ENCODE results near the gene SEL1L3.

The SEL1L3 gene

GRCh38 chr4:25816591-25817058, 46.2 kb downstream of the SEL1L3 start:
- DNase-seq (ENCODE audit: low read depth), result no peak

- no peak for DNase-seq (ENCODE audit: low read depth)
Observed at GRCh38 chr4:25815586-25815985, 47.2 kb downstream of the SEL1L3 start.

- no peak for DNase-seq (ENCODE audit: low read depth)
Observed at GRCh38 chr4:25814301-25815136, 48.3 kb downstream of the SEL1L3 start.

GRCh38 chr4:25813448-25814106, 49.2 kb downstream of the SEL1L3 start:
- no peak for DNase-seq (ENCODE audit: low read depth)

- DNase-seq (ENCODE audit: low read depth), result no peak
Observed at GRCh38 chr4:25811841-25812240, 50.9 kb downstream of the SEL1L3 start.

- DNase-seq (ENCODE audit: low read depth), result no peak
Observed at GRCh38 chr4:25811374-25811690, 51.5 kb downstream of the SEL1L3 start.

- no peak for DNase-seq (ENCODE audit: low read depth)
Observed at GRCh38 chr4:25810461-25811373, 52.1 kb downstream of the SEL1L3 start.

- DNase-seq (ENCODE audit: low read depth), result no peak
Observed at GRCh38 chr4:25809996-25810395, 52.8 kb downstream of the SEL1L3 start.

GRCh38 chr4:25807102-25807728, 55.6 kb downstream of the SEL1L3 start:
- DNase-seq (ENCODE audit: low read depth), result no peak

GRCh38 chr4:25805255-25805860, 57.4 kb downstream of the SEL1L3 start:
- no peak for DNase-seq (ENCODE audit: low read depth)

GRCh38 chr4:25803720-25804225, 59.0 kb downstream of the SEL1L3 start:
- no peak for DNase-seq (ENCODE audit: low read depth)

GRCh38 chr4:25801594-25801993, 61.2 kb downstream of the SEL1L3 start:
- DNase-seq (ENCODE audit: low read depth), result no peak

GRCh38 chr4:25800245-25800644, 62.5 kb downstream of the SEL1L3 start:
- no peak for DNase-seq (ENCODE audit: low read depth)

GRCh38 chr4:25799522-25799921, 63.3 kb downstream of the SEL1L3 start:
- DNase-seq (ENCODE audit: low read depth), result no peak

- no peak for DNase-seq (ENCODE audit: low read depth)
Observed at GRCh38 chr4:25797136-25797535, 65.7 kb downstream of the SEL1L3 start.

- DNase-seq (ENCODE audit: low read depth), result no peak
Observed at GRCh38 chr4:25795566-25796454, 67.0 kb downstream of the SEL1L3 start.

GRCh38 chr4:25795091-25795490, 67.7 kb downstream of the SEL1L3 start:
- no peak for DNase-seq (ENCODE audit: low read depth)

- DNase-seq (ENCODE audit: low read depth), result no peak
Observed at GRCh38 chr4:25792876-25793275, 69.9 kb downstream of the SEL1L3 start.

- no peak for DNase-seq (ENCODE audit: low read depth)
Observed at GRCh38 chr4:25792200-25792791, 70.5 kb downstream of the SEL1L3 start.

GRCh38 chr4:25790024-25790423, 72.8 kb downstream of the SEL1L3 start:
- DNase-seq (ENCODE audit: low read depth), result no peak

Data from stimulated activated CD8-positive, alpha-beta memory T cell treated with anti-CD3 and anti-CD28 coated beads, Interleukin-7, amount 100 ng/mL, for 24 hours (primary cell).